Measurements from ENCODE around the gene PIP5K1B.
"Not testable (repeated sequence)": the region's sequence is repeated elsewhere in the genome, so short reads cannot be mapped to it uniquely, and the experiment has no call there.

Gene PIP5K1B

GRCh38 chr9:68963416-68963815, 258.4 kb downstream of the PIP5K1B start:
- no peak for DNase-seq (ENCODE audit: low read depth)

- no peak for DNase-seq (ENCODE audit: low read depth)
Measured at GRCh38 chr9:68964102-68964541, 259.1 kb downstream of the PIP5K1B start.

DNA sequence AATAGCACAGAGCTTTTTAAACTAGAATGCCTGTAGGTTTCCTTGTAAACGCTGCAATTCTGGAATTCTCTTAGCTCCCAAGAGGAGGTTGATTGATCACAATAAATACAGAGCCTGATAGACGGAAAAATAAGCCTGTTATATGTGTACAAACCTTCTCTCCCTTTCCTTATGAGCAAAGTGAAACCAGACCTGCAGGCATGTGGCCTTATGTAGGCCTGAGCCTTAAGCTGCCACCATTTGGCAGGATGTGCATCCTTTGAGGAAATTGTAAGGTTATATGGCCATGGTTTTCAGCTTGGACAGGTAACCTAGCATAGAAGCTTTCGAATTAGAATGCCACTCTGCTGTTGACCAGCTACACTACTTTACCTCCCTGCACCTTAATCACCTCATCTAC, 259.7 kb downstream of the PIP5K1B start:
- no peak for DNase-seq (ENCODE audit: low read depth)

DNA sequence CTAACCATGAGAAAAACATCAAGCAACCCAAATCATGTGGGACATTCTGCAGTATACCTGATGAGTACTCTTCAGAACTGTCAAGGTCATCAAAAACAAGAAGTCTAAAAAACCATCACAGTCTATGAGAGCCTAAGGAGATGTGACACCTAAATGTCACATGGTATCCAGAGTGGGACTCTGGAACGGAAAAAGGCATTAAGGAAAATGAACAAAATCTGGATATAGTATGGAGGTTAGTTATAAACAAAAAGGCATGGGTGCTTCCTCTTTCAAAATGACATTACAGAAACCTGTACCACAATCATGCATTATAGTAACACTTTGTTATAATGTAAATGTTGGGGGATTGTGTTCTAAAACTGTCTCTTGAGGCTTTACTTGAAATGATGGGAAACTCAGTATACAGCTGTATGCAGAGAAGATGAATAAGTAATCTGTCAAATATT, 261.5 kb downstream of the PIP5K1B start:
- no peak for DNase-seq (ENCODE audit: low read depth)

GRCh38 chr9:68967800-68968199, 262.8 kb downstream of the PIP5K1B start:
- no peak for DNase-seq (ENCODE audit: low read depth)

DNA sequence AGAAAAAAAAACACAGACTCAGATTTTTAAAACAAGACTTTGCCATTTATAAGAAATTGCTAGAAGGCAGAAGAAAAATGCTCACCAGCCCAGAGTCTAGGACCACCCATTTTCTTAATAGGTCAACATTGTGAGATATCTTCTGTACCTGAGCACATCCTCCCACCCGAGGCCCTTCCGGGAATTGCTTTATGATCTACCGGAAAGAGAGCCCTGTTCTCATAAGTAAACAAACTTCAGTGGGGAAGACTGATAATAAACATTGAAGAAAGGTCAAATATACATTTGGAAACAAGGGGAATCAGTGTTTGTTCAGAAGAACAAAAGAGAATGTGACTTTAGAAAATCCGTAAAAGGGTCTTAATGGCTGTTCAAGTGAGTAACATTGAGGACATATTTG, 264.5 kb downstream of the PIP5K1B start:
- no peak for DNase-seq (ENCODE audit: low read depth)

DNA sequence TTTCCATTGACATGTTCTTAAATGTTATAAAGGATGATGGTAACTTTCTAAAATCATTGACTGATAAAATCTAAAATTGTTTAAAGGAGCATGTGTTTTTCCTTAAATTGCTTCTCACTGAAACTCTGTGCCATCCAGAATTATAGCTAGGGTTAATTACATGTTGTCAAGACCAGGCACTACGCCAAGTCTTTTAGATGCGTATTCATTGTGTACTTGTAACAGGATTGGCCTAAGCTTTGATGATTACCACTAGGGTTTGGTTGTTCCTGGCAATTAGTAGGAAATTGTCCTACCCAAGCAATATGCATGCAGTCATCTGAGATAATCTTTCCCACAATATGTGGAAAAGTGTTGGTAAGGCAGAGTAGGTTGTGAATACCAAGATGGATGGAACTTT, 265.1 kb downstream of the PIP5K1B start:
- no peak for DNase-seq (ENCODE audit: low read depth)

DNA sequence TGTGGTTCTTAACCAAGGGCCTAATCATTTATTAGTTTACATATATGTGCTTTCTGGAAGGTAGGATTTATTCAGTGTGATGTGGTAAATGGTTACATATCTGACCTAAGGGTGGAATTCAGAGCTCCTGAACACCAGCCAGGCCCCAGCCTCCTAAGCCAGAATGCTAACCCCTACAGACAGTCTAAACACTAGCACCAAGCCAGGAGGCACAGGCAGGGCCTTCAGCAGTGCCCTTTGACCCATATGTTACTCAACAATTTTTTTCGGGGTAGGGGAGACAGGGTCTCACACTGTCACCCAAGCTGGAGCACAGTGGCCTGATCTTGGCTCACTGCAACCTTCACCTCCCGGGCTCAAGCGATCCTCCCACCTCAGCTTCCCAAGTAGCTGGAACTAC, 268.6 kb downstream of the PIP5K1B start:
- DNase-seq (ENCODE audit: low read depth) = no peak

DNA sequence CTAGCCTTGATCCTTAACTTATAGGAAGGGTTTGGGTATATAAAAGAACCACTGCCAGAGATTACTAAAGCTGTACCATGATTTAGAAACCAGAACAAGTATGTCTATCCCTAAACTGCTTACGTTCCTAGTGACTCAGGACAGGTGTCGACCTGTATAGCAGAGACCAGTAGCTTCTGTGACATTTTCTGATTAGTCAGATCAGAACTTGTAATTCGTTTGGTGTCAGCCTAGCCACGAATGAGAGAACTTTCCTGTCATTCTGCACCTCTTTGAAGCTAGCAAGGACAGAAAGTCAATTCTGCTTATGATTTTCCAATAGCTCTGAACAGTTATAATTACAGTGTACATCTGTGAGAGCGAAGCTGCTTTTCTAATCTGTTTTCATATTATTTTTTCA, 269.4 kb downstream of the PIP5K1B start:
- no peak for DNase-seq (ENCODE audit: low read depth)

DNA sequence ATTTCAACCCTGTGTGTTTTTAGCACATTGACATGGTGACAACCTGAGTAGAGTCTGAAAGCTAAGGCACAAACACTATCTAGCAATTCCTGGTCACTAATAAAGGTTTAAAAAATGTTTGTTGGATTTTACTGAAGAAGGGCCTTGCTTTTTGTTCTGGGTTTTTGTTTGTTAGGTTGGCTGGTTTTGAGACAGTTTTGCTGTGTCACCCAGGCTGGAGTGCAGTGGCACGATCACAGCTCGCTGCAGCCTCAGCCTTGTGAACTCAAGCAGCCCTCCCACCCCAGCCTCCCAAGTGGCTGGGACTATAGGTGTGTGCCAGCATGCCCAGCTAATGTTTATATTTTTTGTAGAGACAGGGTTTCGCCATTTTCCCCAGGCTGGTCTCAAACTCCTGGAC, 269.9 kb downstream of the PIP5K1B start:
- DNase-seq (ENCODE audit: low read depth) = no peak

GRCh38 chr9:68975365-68976043, 270.5 kb downstream of the PIP5K1B start:
- no peak for DNase-seq (ENCODE audit: low read depth)

DNA sequence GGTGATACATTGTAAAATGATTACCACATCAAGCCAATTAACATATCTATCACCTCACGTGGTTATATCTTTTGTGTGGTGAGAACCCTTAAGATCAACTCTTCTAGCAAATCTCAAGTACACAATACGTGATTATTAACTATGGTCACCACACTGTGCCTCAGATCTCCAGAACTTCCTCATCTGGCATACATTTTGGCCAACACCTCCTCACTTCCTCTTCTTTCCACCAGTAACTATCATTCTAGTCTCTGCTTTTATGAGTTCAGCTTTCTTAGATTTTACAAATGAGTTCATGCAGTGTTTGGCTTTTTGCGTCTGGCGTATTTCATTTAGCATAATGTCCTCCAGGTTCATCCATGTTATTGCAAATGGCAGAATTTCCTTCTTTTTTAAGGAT, 273.0 kb downstream of the PIP5K1B start:
- no peak for DNase-seq (ENCODE audit: low read depth)

GRCh38 chr9:68978501-68978900, 273.5 kb downstream of the PIP5K1B start:
- no peak for DNase-seq (ENCODE audit: low read depth)

- DNase-seq (ENCODE audit: low read depth) = no peak
Measured at GRCh38 chr9:68979538-68980314, 274.7 kb downstream of the PIP5K1B start.

DNA sequence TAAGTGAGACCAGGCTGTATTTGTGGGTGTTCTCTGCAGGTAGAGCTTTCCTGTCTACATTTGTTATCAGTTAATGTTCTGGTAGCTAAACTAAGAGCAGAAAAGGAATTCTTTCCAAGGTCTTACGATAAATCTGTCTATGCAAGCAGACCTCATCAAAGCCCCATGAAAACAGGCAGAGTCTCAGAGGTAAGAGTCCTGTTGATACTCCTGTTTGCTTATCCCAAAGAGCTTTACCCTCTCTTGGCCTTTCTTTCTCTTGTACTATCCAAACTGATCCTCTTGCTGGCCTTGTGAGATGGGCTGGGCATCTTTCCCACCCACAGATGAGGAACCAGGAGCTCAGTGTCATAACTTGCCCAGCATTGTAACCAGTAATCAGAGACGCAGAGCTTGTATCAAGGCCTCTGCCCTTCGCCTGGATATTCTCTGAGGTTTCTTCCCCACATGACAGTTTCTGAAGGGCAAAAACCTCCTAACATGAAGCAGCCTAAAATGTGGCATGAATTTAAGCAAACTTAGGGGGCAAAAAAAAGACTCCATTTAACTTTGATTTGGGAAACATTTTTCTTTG, 275.4 kb downstream of the PIP5K1B start:
- no peak for DNase-seq (ENCODE audit: low read depth)

- DNase-seq (ENCODE audit: low read depth) = no peak
Measured at GRCh38 chr9:68981789-68982188, 276.7 kb downstream of the PIP5K1B start.

- DNase-seq (ENCODE audit: low read depth) = no peak
Measured at GRCh38 chr9:68983008-68983411, 278.0 kb downstream of the PIP5K1B start.

DNA sequence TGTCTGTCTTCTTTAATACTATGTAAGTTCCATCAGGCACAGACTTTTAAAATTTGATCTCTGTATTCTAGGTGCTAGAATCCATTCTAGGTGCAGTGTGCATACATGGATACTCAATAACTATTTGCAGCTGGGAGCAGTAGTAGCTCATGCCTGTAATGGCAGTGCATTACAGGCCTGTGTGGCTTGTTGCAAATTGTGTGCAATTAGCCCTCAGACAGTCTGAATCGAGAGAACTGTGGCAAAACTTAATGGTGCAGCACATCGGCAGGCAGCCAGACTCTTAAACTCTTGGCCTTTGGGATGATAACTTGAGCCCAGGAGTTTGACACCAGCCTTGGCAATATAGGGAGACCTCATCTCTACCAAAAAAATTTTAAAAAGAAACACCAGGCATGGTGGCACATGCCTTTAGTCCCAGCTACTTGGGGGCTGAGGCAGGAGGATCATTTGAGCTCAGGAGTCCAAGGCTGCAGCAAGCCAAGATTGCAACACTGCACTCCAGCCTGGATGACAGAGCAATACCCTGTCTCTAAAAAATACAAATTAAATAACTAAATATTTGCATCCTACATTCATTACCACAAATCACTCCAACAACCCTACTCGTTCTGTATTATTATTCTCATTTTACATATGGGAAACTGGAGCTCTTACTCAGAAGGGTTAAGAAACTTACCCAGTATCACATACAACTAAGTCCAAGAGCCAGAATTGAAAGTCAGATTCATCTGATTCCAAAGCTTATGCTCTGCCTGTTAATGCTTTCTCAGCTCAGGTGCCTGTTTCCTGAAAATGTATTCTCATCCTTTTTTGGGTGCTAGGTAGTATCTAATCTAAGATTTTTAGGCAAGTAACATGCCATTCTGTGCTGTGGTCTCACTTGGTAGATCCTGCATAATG, 278.7 kb downstream of the PIP5K1B start:
- no peak for DNase-seq (ENCODE audit: low read depth)

DNA sequence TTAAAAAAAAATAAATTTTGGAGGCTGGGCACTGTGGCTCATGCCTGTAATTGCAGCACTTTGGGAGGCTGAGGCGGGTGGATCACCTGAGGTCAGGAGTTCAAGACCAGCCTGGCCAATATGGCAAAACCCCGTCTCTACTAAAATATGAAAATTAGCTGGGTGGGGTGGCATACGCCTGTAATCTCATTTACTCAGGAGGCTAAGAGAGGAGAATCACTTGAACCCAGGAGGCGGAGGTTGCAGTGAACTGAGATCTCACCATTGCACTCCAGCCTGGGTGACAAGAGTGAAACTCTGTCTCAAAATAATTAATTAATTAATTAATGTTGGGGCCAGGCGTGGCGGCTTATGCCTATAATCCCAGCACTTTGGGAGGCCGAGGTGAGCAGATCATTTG, 281.9 kb downstream of the PIP5K1B start:
- DNase-seq (ENCODE audit: low read depth) = not testable (repeated sequence)

GRCh38 chr9:68991457-68991856, 286.4 kb downstream of the PIP5K1B start:
- no peak for DNase-seq (ENCODE audit: low read depth)

DNA sequence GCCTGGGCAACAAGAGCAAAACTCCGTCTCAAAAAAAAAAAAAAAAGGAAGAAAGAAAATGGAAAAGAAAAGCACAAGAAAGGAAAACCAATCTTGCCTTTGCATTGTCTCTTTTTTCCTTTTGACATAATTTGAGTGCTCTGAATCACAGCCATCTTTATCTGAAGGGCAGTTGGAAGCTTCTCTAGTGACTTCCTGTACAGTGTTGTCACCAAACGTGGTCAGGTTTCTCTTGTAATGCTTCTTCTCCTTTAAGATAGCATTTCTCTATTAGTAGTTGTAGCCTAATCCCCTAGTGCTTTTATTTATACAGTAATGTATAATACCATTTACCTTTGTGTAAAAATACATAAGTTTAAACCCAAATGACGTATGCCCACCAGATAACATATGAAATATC, 290.7 kb downstream of the PIP5K1B start:
- DNase-seq (ENCODE audit: low read depth) = no peak

GRCh38 chr9:68996462-68996861, 291.4 kb downstream of the PIP5K1B start:
- DNase-seq (ENCODE audit: low read depth) = no peak
